ENCODE results near the gene FGD5. TPM values are rescaled to one million over a fixed set of nuclear protein-coding genes. Genes with fewer than 3 reads are reported as not detected.

Gene FGD5
- total RNA-seq, 1 donor from 2014 or later, result 294 TPM

DNA sequence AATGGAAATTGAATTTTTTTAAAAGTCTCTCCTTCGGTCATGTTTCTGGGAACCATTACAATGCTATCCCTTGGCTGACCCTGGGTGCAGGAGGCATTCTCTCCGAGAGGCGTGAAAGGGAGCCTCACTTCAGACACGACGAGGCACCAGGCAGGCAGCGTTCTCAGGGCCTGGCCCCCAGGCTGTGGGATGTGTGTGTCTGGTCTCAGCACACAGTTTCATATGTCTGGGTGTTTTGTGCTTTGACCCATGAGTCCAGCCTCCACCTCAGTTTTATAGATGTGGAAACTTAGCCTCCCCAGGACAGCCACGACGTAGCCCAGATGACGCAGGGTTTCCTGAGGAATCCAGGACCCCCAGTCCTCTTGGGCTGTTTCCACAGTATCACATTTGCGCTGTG lies 34.0 kb downstream of the FGD5 start:
- H3K9me3 Mint-ChIP-seq (ENCODE audit: unreplicated experiment), result no peaks in the 10 kb centered on the region
- peaks cover 36% of the 10 kb centered on the region for H3K4me1 Mint-ChIP-seq (ENCODE audit: unreplicated experiment)
- DNase-seq (ENCODE audit: low spot score), result no peak
- H3K27me3 Mint-ChIP-seq (ENCODE audit: unreplicated experiment), result no peaks in the 10 kb centered on the region
- H3K36me3 Mint-ChIP-seq (ENCODE audit: low read depth, unreplicated experiment), result peaks cover 14% of the 10 kb centered on the region
- H3K27ac Mint-ChIP-seq (ENCODE audit: unreplicated experiment), result no peak overlapping the region
- TF ChIP-seq, protein P1, sequence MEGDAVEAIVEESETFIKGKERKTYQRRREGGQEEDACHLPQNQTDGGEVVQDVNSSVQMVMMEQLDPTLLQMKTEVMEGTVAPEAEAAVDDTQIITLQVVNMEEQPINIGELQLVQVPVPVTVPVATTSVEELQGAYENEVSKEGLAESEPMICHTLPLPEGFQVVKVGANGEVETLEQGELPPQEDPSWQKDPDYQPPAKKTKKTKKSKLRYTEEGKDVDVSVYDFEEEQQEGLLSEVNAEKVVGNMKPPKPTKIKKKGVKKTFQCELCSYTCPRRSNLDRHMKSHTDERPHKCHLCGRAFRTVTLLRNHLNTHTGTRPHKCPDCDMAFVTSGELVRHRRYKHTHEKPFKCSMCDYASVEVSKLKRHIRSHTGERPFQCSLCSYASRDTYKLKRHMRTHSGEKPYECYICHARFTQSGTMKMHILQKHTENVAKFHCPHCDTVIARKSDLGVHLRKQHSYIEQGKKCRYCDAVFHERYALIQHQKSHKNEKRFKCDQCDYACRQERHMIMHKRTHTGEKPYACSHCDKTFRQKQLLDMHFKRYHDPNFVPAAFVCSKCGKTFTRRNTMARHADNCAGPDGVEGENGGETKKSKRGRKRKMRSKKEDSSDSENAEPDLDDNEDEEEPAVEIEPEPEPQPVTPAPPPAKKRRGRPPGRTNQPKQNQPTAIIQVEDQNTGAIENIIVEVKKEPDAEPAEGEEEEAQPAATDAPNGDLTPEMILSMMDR (IDR thresholded peaks at IDR 0.05; ENCODE audit: unreplicated experiment), result no peak
- H3K4me3 Mint-ChIP-seq (ENCODE audit: unreplicated experiment), result no peak overlapping the region

DNA sequence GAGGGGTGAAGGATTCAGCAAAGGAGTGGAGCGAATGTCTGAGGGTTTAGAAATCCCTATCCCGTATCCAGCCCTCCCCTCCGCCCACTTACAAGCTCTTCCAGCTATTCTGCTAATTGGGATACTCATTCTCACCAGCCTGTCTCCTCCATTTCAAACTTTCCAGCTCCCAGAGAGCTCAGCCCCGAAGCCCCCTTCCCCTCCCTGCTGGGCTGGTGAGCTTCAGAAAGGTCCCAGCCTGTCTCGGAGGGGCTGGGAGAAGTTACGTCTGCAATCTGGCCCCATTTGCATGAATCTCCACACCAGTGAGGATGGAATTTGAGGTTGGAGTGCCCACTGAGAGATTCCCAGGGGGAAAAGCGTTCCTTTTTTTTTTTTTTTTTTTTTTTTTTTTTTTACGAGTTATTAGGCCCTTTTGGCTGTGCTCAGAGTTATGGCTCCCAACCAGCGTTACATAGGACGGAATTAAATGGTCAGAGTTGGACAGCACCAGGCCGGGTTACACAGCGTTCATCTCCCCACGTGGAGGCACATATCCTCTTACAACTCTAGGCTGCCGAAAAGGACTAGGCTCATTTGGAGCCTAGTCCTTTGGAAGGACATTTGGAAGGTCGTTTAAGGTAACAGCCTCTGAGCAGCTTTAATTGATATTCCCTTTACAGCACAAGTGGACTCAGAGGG lies 34.6 kb downstream of the FGD5 start:
- peaks cover 17% of the 10 kb centered on the region for H3K36me3 Mint-ChIP-seq (ENCODE audit: low read depth, unreplicated experiment)
- H3K9me3 Mint-ChIP-seq (ENCODE audit: unreplicated experiment), result no peaks in the 10 kb centered on the region
- H3K27ac Mint-ChIP-seq (ENCODE audit: unreplicated experiment), result no peak overlapping the region
- DNase-seq (ENCODE audit: low spot score), result no peak
- no peaks in the 10 kb centered on the region for H3K27me3 Mint-ChIP-seq (ENCODE audit: unreplicated experiment)
- TF ChIP-seq, protein P1 (IDR thresholded peaks at IDR 0.05; ENCODE audit: unreplicated experiment), result no peak
- peaks cover 36% of the 10 kb centered on the region for H3K4me1 Mint-ChIP-seq (ENCODE audit: unreplicated experiment)
- no peak overlapping the region for H3K4me3 Mint-ChIP-seq (ENCODE audit: unreplicated experiment)

DNA sequence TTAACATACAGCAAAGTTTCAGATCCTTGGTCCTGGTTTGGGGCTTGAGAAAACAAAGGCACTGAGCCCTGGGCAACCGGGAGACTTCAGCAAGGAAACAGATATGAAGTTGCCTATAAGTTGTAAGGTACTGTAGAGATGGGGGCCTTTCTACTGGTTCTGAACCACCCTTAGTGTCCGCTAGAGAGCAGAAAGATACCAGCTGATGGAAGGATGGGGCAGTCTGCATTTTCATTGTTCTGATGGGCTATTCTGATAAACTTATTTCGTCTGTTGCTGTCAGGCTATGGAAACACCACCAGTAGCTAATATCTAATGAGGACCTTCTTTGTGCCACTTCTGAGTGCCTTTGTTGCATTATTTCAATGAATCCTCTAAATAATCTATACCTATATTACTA lies 38.7 kb downstream of the FGD5 start:
- H3K4me3 Mint-ChIP-seq (ENCODE audit: unreplicated experiment), result no peak overlapping the region
- H3K27me3 Mint-ChIP-seq (ENCODE audit: unreplicated experiment), result peaks cover 10% of the 10 kb centered on the region
- TF ChIP-seq, protein P1 (IDR thresholded peaks at IDR 0.05; ENCODE audit: unreplicated experiment), result no peak

DNA sequence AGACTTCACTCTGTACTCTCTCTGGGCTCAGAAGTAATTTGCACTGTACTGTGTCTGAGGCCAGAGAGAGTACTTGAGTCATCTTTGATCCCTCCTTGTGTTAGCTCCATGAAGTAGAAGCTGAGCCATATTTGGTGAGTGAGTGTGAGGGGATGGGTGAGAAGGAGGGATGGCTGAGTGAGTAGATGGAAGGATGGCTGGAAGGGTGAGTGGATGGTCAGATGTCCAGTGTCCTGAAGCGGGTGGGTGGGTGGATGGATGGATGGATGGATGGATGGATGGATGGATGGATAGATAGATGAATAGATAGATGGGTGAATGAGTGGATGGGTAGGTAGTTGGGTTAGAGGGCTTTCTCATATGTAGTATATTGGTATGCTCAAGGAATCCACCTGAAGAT lies 39.3 kb downstream of the FGD5 start:
- H3K9me3 Mint-ChIP-seq (ENCODE audit: unreplicated experiment), result no peaks in the 10 kb centered on the region
- peak overlapping the region; percentile 0 for H3K27ac Mint-ChIP-seq (ENCODE audit: unreplicated experiment)
- TF ChIP-seq, protein P1 (IDR thresholded peaks at IDR 0.05; ENCODE audit: unreplicated experiment), result no peak
- H3K27me3 Mint-ChIP-seq (ENCODE audit: unreplicated experiment), result peaks cover 10% of the 10 kb centered on the region
- H3K4me1 Mint-ChIP-seq (ENCODE audit: unreplicated experiment), result peaks cover 46% of the 10 kb centered on the region
- no peak for DNase-seq (ENCODE audit: low spot score)
- H3K36me3 Mint-ChIP-seq (ENCODE audit: low read depth, unreplicated experiment), result peaks cover 21% of the 10 kb centered on the region
- H3K4me3 Mint-ChIP-seq (ENCODE audit: unreplicated experiment), result no peak overlapping the region

More for the DNA sequence above, 38.7 kb downstream of the FGD5 start:
- DNase-seq (ENCODE audit: low spot score), result no peak
- no peak overlapping the region for H3K27ac Mint-ChIP-seq (ENCODE audit: unreplicated experiment)
- no peaks in the 10 kb centered on the region for H3K9me3 Mint-ChIP-seq (ENCODE audit: unreplicated experiment)
- H3K36me3 Mint-ChIP-seq (ENCODE audit: low read depth, unreplicated experiment), result peaks cover 18% of the 10 kb centered on the region
- peaks cover 43% of the 10 kb centered on the region for H3K4me1 Mint-ChIP-seq (ENCODE audit: unreplicated experiment)

DNA sequence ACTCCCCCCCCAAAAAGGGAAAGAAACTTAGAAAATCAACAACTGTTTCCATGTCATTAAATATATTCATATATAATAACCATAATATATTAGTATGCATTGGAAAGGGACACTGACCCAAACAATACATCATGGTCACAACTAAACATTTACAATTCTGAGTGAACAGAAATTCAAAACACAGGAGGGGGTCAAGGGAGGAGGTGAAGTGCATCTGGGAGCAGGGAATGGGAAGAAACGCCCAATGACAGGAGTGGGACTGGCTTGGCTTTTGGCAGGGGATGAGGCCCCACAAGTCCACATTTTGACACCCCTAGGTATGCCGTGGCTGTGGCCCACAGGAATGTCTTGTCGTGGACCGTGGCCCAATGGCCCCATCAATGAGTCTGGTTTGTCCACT lies 41.1 kb downstream of the FGD5 start:
- no peaks in the 10 kb centered on the region for H3K9me3 Mint-ChIP-seq (ENCODE audit: unreplicated experiment)
- TF ChIP-seq, protein P1 (IDR thresholded peaks at IDR 0.05; ENCODE audit: unreplicated experiment), result no peak
- no peak for DNase-seq (ENCODE audit: low spot score)
- peaks cover 49% of the 10 kb centered on the region for H3K4me1 Mint-ChIP-seq (ENCODE audit: unreplicated experiment)
- peaks cover 12% of the 10 kb centered on the region for H3K27me3 Mint-ChIP-seq (ENCODE audit: unreplicated experiment)
- H3K4me3 Mint-ChIP-seq (ENCODE audit: unreplicated experiment), result peak overlapping the region; percentile 65
- no peak overlapping the region for H3K27ac Mint-ChIP-seq (ENCODE audit: unreplicated experiment)
- peaks cover 29% of the 10 kb centered on the region for H3K36me3 Mint-ChIP-seq (ENCODE audit: low read depth, unreplicated experiment)

All from endothelial cell (in vitro differentiated cells).